HG02623 (cell line): ENCODE data around the gene POLA2.
"Not testable (repeated sequence)": the region's sequence is repeated elsewhere in the genome, so short reads cannot be mapped to it uniquely, and the experiment has no call there.

Experiments used
- ATAC-seq: cut with Tn5 transposase; IDR thresholded peaks from one replicate; pipeline ENCODE4 v1.9.1; 2021; ENCODE audit warnings: moderate library complexity; ENCODE audit not compliant: unreplicated experiment

POLA2 gene

GRCh38 chr11:65329478-65329877 is 67.7 kb downstream of the POLA2 start:
- no peak for ATAC-seq

GRCh38 chr11:65329944-65330403 is 68.2 kb downstream of the POLA2 start:
- ATAC-seq: no peak

- no peak for ATAC-seq
These were observed 68.8 kb downstream of the POLA2 start for GRCh38 chr11:65330544-65330943.

- ATAC-seq: not testable (repeated sequence)
These were observed 70.8 kb downstream of the POLA2 start for GRCh38 chr11:65332591-65332990.

DNA sequence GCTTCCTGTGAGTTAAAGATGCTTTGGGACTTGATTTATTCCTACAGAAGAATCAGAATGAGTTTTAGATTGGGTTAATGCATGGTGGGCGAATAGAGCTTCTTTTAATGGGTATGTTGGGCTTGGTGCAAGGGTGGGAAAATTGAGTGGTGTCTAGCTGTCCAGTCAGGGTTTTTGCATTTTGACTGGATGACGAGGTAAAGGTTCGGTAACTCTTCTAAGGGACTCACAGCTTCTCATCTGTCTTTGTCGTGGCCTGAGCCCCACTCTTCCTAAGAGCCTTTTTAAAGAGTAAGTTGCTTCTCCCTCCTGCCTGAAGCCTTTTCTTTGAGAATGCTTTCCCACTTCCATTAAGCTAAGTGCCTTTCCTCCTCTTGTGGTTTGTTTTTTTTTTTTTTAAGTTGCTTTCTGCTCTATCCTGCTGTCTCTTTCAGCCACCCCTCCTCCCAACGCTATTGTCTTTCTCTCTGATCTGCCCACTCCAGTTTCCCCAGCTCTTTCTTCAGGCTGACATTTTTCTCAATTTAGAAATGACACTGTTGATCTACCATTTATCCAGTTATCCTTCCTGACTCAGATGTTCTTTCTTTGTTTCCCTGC is 73.0 kb downstream of the POLA2 start:
- no peak for ATAC-seq

DNA sequence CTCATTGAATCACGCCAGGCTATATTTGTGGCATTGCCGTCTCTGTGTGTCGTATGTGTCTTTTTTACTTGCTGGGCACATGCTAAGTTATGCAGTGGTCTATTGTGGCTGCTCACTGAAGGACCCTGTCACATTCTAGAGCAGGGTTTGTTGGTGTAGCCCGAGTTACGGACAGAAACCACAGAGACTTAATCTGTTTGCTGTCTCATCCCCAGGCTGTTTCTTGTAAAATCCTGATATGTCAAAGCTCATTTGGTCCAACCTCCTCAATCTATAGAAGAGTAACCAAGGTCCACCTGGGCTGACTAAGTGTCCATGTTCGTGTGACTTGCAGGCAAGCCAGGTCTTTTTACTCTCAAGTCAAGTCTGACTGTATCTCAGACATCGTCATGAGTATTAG is 76.9 kb downstream of the POLA2 start:
- no peak for ATAC-seq

DNA sequence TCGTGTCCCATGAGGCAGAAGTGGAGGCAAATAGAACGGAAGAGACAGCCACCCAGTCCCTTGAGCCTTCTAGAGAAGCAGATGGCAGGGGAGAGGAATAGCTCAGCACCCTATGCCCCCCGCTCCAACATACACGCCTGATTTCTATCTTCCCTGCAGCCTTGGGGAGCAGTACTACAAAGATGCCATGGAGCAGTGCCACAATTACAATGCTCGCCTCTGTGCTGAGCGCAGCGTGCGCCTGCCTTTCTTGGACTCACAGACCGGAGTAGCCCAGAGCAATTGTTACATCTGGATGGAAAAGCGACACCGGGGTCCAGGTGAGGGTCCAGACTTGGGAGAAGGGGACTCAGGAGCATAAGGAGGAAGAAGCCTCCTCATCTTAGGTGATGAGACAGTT is 78.5 kb downstream of the POLA2 start:
- no peak for ATAC-seq

DNA sequence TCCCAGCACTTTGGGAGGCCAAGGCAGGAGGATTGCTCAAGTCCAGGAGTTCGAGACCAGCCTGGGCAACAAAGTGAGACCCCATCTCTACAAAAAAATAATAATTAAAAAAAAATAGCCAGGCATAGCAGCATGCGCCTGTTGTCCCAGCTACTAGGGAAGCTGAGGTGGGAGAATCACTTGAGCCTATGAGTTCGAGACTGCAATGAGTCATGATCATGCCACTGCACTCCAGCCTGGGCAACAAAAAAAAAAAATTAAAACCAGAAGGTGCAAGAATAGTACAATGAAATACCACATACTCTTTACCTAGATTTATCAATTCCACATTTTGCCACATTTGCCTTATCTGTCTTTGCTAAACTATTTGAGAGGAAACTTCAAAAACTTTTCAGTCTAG is 80.1 kb downstream of the POLA2 start:
- no peak for ATAC-seq
